OCI-LY3 (cell line): ENCODE results near the gene SCART1.

Experiments used
- H2AFZ ChIP-seq: fragments of 200-600, 300-600 bp; shearing (Covaris generic); 2 replicates; pipeline ENCODE4 v1.6.0; 2014; ENCODE audit warnings: antibody characterized with exemption, low read depth, low read length
- H3K27ac ChIP-seq: fragments of 200-600, 300-600 bp; sonication (generic); 2 replicates; pipeline ENCODE4 v1.5.1; 2014; ENCODE audit warnings: mild to moderate bottlenecking, low read length, moderate library complexity, mixed read lengths
- H3K27me3 ChIP-seq: fragments of 200-600, 300-600 bp; sonication (generic); 2 replicates; pipeline ENCODE4 v1.6.1; 2014; ENCODE audit warnings: low read depth, low read length, mixed read lengths
- H3K36me3 ChIP-seq: fragments of 200-600, 300-600 bp; sonication (generic); replicated peaks from 2 replicates; pipeline ENCODE3; 2014; ENCODE audit warnings: low read depth, low read length, mixed read lengths
- H3K4me1 ChIP-seq: fragments of 300-600, 200-600 bp; sonication (generic); 2 replicates; pipeline ENCODE4 v1.6.1; 2014; ENCODE audit warnings: low read length, mixed read lengths
- H3K4me2 ChIP-seq: fragments of 200-600, 300-600 bp; sonication (generic); 2 replicates; pipeline ENCODE4 v1.6.1; 2014; ENCODE audit warnings: low read length, mixed read lengths
- H3K4me3 ChIP-seq: fragments of 300-600, 200-600 bp; sonication (generic); 2 replicates; pipeline ENCODE4 v1.5.1; 2014; ENCODE audit warnings: antibody characterized with exemption, mild to moderate bottlenecking, low read length, moderate library complexity
- H3K79me2 ChIP-seq: fragments of 300-600, 200-600 bp; shearing (Covaris generic); 2 replicates; pipeline ENCODE4 v1.6.1; 2014; ENCODE audit warnings: mild to moderate bottlenecking, low read length, mixed read lengths
- H3K9ac ChIP-seq: fragments of 300-600, 200-600 bp; shearing (Covaris generic); 2 replicates; pipeline ENCODE4 v1.6.0; 2014; ENCODE audit warnings: mild to moderate bottlenecking, low read length, moderate library complexity
- H3K9me3 ChIP-seq: fragments of 200-600, 300-600 bp; shearing (Covaris generic); 2 replicates; pipeline ENCODE4 v1.6.1; 2014; ENCODE audit warnings: low read length, mixed read lengths; ENCODE audit not compliant: insufficient read depth
- H4K20me1 ChIP-seq: fragments of 200-600, 300-600 bp; sonication (generic); 2 replicates; pipeline ENCODE4 v1.6.1; 2016; ENCODE audit warnings: low read length, mixed read lengths; ENCODE audit not compliant: insufficient read depth
- EZH2phosphoT487 ChIP-seq: fragments of 200-600 bp; shearing (Covaris generic); IDR thresholded peaks from 2 replicates; pipeline ENCODE4 v1.6.1; 2018; ENCODE audit warnings: antibody characterized with exemption, mixed run types, low read depth
- TF ChIP-seq, protein P1 (sequence below): fragments of 200-600, 300-600 bp; sonication (generic); IDR thresholded peaks from 2 replicates; pipeline ENCODE4 v1.5.1; 2014; ENCODE audit warnings: antibody characterized with exemption, low read length, low read depth

Gene SCART1

DNA sequence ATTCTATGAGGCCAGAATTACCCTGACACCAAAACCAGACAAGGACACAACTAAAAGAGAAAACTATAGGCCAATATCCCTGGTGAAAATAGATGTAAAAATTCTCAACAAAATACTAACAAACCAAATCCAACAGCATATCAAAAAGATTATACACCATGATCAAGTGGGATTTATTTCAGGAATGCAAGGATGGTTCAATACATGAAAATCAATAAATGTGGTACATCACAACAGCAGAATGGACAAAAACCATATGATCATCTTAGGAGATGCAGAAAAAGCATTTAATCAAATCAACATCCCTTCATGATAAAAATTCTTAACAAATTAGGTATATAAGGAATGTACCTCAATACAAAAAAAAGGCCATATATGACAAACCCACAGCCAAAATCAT lies 5.6 kb upstream of the SCART1 start:
- no peak overlapping the region for H2AFZ ChIP-seq
- no peaks in the 10 kb centered on the region for H3K79me2 ChIP-seq
- peaks cover 4% of the 10 kb centered on the region; the same call in 1 of the 2 replicates for H3K9me3 ChIP-seq
- no peaks in the 10 kb centered on the region for H4K20me1 ChIP-seq
- no peak overlapping the region for H3K4me2 ChIP-seq
- H3K4me1 ChIP-seq: no peaks in the 10 kb centered on the region
- no peak overlapping the region for H3K4me3 ChIP-seq
- TF ChIP-seq EZH2phosphoT487: no peak
- TF ChIP-seq, protein P1, sequence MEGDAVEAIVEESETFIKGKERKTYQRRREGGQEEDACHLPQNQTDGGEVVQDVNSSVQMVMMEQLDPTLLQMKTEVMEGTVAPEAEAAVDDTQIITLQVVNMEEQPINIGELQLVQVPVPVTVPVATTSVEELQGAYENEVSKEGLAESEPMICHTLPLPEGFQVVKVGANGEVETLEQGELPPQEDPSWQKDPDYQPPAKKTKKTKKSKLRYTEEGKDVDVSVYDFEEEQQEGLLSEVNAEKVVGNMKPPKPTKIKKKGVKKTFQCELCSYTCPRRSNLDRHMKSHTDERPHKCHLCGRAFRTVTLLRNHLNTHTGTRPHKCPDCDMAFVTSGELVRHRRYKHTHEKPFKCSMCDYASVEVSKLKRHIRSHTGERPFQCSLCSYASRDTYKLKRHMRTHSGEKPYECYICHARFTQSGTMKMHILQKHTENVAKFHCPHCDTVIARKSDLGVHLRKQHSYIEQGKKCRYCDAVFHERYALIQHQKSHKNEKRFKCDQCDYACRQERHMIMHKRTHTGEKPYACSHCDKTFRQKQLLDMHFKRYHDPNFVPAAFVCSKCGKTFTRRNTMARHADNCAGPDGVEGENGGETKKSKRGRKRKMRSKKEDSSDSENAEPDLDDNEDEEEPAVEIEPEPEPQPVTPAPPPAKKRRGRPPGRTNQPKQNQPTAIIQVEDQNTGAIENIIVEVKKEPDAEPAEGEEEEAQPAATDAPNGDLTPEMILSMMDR: no peak
- no peak overlapping the region for H3K9ac ChIP-seq
- H3K36me3 ChIP-seq: no peaks in the 10 kb centered on the region
- no peak overlapping the region for H3K27ac ChIP-seq
- H3K27me3 ChIP-seq: no peaks in the 10 kb centered on the region

DNA sequence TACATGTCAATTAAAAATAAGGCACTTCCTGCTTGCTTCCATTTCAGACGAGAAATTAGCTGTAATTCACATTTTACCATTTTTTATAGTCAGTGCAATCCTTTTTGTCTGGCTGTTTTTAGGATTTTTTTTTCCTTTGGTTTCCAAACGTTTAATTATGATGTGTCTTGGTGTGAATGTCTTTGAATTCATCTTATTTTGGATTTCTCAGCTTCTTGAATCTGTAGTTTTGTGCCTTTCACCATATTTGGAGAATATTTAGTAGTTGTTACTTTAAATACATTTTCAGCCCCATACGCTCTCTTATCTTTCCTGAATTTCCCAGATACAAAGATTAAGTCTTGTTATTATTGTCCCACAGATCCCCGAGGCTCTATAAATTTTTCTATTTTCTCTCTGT lies 2.4 kb upstream of the SCART1 start:
- no peaks in the 10 kb centered on the region for H3K4me1 ChIP-seq
- no peak overlapping the region for H3K9ac ChIP-seq
- no peaks in the 10 kb centered on the region for H3K79me2 ChIP-seq
- no peak overlapping the region for H3K27ac ChIP-seq
- H3K4me3 ChIP-seq: no peak overlapping the region
- H3K27me3 ChIP-seq: no peaks in the 10 kb centered on the region
- TF ChIP-seq EZH2phosphoT487: no peak
- TF ChIP-seq, protein P1: no peak
- H3K4me2 ChIP-seq: no peak overlapping the region
- H4K20me1 ChIP-seq: no peaks in the 10 kb centered on the region
- no peak overlapping the region for H2AFZ ChIP-seq
- H3K36me3 ChIP-seq: no peaks in the 10 kb centered on the region
- peaks cover 4% of the 10 kb centered on the region; the same call in 1 of the 2 replicates for H3K9me3 ChIP-seq

DNA sequence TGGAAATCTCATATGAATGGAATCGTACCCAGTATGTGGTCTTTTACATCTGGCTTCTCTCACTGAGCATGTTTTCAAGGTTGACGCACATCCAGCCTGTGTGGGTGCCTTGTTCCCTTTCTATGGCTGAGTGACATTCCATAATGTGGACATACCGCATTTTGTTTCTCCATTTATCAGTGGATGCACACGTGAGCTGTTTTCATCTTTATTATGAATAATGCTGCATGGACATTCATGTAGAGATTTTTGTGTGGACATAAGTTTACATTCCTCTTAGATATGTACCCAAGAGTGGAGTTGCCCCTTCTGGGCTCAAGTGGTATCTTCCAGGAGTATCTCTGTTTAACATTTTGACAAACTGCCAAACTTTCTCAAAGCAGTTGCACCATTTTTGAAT lies 1.3 kb upstream of the SCART1 start:
- Histone ChIP-seq H3K4me2 (no peak overlapping the region), H4K20me1 (no peaks in the 10 kb centered on the region), H3K9me3 (peaks cover 4% of the 10 kb centered on the region; the same call in 1 of the 2 replicates), H3K79me2 (no peaks in the 10 kb centered on the region), H3K4me1 (no peaks in the 10 kb centered on the region), H3K9ac (no peak overlapping the region), H3K36me3 (no peaks in the 10 kb centered on the region), H3K27ac (no peak overlapping the region), H2AFZ (no peak overlapping the region), H3K27me3 (no peaks in the 10 kb centered on the region), H3K4me3 (no peak overlapping the region)
- TF ChIP-seq, protein P1: no peak
- TF ChIP-seq EZH2phosphoT487: no peak

DNA sequence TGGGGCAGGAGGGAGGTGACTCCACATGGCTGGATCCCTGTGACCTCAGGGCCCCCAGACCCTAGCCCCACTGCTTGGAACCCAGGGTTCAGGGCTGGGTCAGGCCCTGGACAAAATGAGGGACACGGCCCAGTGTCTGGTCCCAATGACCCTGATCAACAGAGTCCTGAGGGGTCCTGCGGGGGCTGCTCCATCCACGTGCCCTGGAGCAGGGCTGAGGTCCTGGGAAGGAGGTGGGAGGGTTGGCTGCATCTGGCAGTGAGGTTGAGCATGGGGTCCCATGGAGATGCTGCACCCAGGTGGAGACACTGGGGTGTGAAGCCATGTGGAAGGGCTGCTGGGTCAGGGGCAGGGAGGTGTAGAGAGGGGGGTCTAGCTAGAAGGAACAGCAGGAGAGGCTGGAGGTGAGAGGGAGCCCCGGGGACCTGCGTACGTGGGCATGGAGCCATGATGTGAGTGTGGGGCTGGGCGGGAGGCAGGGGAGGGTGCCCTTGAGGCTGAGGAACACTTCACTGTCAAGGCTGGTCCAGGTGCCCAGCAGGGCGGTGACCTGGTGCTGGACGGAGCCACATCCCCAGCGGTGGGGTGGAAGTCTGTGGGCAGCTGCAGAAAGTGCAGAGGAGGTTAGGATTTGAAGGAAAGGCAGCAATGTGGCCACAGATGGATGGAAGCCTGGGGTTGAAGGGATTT lies 604 bp downstream of the SCART1 start:
- no peak overlapping the region for H3K4me2 ChIP-seq
- TF ChIP-seq, protein P1: no peak
- no peak for TF ChIP-seq EZH2phosphoT487
- H2AFZ ChIP-seq: no peak overlapping the region
- H3K27ac ChIP-seq: no peak overlapping the region
- H3K79me2 ChIP-seq: no peaks in the 10 kb centered on the region
- H3K4me1 ChIP-seq: no peaks in the 10 kb centered on the region
- no peaks in the 10 kb centered on the region for H3K36me3 ChIP-seq
- no peaks in the 10 kb centered on the region for H3K27me3 ChIP-seq
- H3K9me3 ChIP-seq: no peaks in the 10 kb centered on the region
- H3K9ac ChIP-seq: no peak overlapping the region
- no peaks in the 10 kb centered on the region for H4K20me1 ChIP-seq
- H3K4me3 ChIP-seq: no peak overlapping the region
